WTC11 (cell line): Measurements from ENCODE around the gene CHPF. TPM values are rescaled to one million over a fixed set of nuclear protein-coding genes. Genes with fewer than 3 reads are reported as not detected.

Experiments
- ATAC-seq: fragments of 200-7000 bp; cut with Tn5 transposase; 2 replicates; pipeline ENCODE4 v1.10.0; 2021; ENCODE audit warnings: mild to moderate bottlenecking, moderate library complexity
- CTCF ChIA-PET: fragments of 300-600 bp; sonication (Branson Sonifier 250); formaldehyde crosslinking; loops from one replicate; lab custom pipeline; 2021; ENCODE audit warnings: antibody characterized with exemption; lab: Charles Lee
- POLR2A ChIA-PET: fragments of 350-600 bp; sonication (Branson Sonifier 250); formaldehyde crosslinking; loops from one replicate; lab custom pipeline; 2021; ENCODE audit warnings: antibody characterized with exemption; lab: Charles Lee
- DNase-seq: peaks from one replicate; pipeline ENCODE4 v3.0.0; 2021; ENCODE audit warnings: low spot score
- H3K27ac Mint-ChIP-seq: 2 replicates; pipeline ENCODE4 v1.8.0; 2021; ENCODE audit warnings: mixed read lengths
- H3K27me3 Mint-ChIP-seq: 2 replicates; pipeline ENCODE4 v1.8.0; 2021; ENCODE audit warnings: low read depth, mild to moderate bottlenecking, moderate library complexity, mixed read lengths
- H3K36me3 Mint-ChIP-seq: 2 replicates; pipeline ENCODE4 v1.8.0; 2021; ENCODE audit warnings: mixed read lengths
- H3K4me1 Mint-ChIP-seq: 2 replicates; pipeline ENCODE4 v1.8.0; 2022; ENCODE audit warnings: mixed read lengths
- H3K4me3 Mint-ChIP-seq: 2 replicates; pipeline ENCODE4 v1.8.0; 2021; ENCODE audit warnings: mild to moderate bottlenecking, moderate library complexity, mixed read lengths
- H3K9me3 Mint-ChIP-seq: 2 replicates; pipeline ENCODE4 v1.8.0; 2021; ENCODE audit warnings: mixed read lengths
- CREB1 ChIP-seq: sonication (generic); formaldehyde crosslinking; IDR thresholded peaks from 2 replicates; pipeline ENCODE4 v1.8.0; 2023; ENCODE audit warnings: mild to moderate bottlenecking, missing genetic modification reagents
- ELF4 ChIP-seq: sonication (generic); formaldehyde crosslinking; IDR thresholded peaks from 2 replicates; pipeline ENCODE4 v1.8.1; 2022; ENCODE audit warnings: low read depth, mild to moderate bottlenecking, moderate library complexity, missing genetic modification reagents
- EMX1 ChIP-seq: fragments of 250-450 bp; sonication (Bioruptor Pico); IDR thresholded peaks from 2 replicates; pipeline ENCODE4 v1.8.0; 2021; ENCODE audit warnings: mild to moderate bottlenecking
- FOXJ3 ChIP-seq: sonication (generic); formaldehyde crosslinking; IDR thresholded peaks from 2 replicates; pipeline ENCODE4 v1.9.0; 2021; ENCODE audit warnings: missing genetic modification reagents, mild to moderate bottlenecking, borderline replicate concordance
- GABPB1 ChIP-seq: sonication (generic); formaldehyde crosslinking; IDR thresholded peaks from 2 replicates; pipeline ENCODE4 v1.8.1; 2023; ENCODE audit warnings: mild to moderate bottlenecking, missing genetic modification reagents
- MXD4 ChIP-seq: fragments of 250-450 bp; sonication (Bioruptor Pico); IDR thresholded peaks from 2 replicates; pipeline ENCODE4 v1.8.0; 2021; ENCODE audit warnings: mild to moderate bottlenecking, moderate library complexity, borderline replicate concordance
- NR2C2 ChIP-seq: sonication (generic); formaldehyde crosslinking; IDR thresholded peaks from 2 replicates; pipeline ENCODE4 v1.8.0; 2022; ENCODE audit warnings: mild to moderate bottlenecking, missing genetic modification reagents
- RORB ChIP-seq: fragments of 250-450 bp; sonication (Bioruptor Pico); IDR thresholded peaks from 2 replicates; pipeline ENCODE4 v1.9.0; 2021; ENCODE audit warnings: mild to moderate bottlenecking
- SMAD3 ChIP-seq: sonication (generic); formaldehyde crosslinking; IDR thresholded peaks from 2 replicates; pipeline ENCODE4 v1.8.0; 2022; ENCODE audit warnings: missing genetic modification reagents, mild to moderate bottlenecking, borderline replicate concordance
- SP1 ChIP-seq: sonication (generic); formaldehyde crosslinking; conservative IDR thresholded peaks from 2 replicates; pipeline ENCODE4 v1.8.1; 2022; ENCODE audit warnings: missing genetic modification reagents
- TCF7 ChIP-seq: sonication (generic); formaldehyde crosslinking; IDR thresholded peaks from 2 replicates; pipeline ENCODE4 v1.8.0; 2022; ENCODE audit warnings: mild to moderate bottlenecking, low read depth, missing genetic modification reagents, moderate library complexity
- TP53 ChIP-seq: sonication (generic); formaldehyde crosslinking; IDR thresholded peaks from 2 replicates; pipeline ENCODE4 v1.8.1; 2023; ENCODE audit warnings: mild to moderate bottlenecking, missing genetic modification reagents
- ZNF317 ChIP-seq: sonication (generic); formaldehyde crosslinking; IDR thresholded peaks from 2 replicates; pipeline ENCODE4 v1.8.1; 2023; ENCODE audit warnings: low read depth, mild to moderate bottlenecking, moderate library complexity, missing genetic modification reagents, borderline replicate concordance
- ZNF416 ChIP-seq: fragments of 250-450 bp; sonication (Bioruptor Pico); IDR thresholded peaks from 2 replicates; pipeline ENCODE4 v1.9.0; 2021; ENCODE audit warnings: mild to moderate bottlenecking, inconsistent platforms
- ZNF423 ChIP-seq: fragments of 250-450 bp; sonication (Bioruptor Pico); IDR thresholded peaks from 2 replicates; pipeline ENCODE4 v2.1.2; 2022; ENCODE audit warnings: mild to moderate bottlenecking, moderate library complexity
- total RNA-seq: library from RNA; stranded (reverse); gene quantifications from 3 replicates; pipeline ENCODE4 v1.2.3, GENCODE V29; 2021
- TF ChIP-seq, protein P1 (sequence below): sonication (generic); formaldehyde crosslinking; IDR thresholded peaks from 2 replicates; pipeline ENCODE4 v1.8.1; 2023; ENCODE audit warnings: mild to moderate bottlenecking, moderate library complexity, missing genetic modification reagents
- TF ChIP-seq, protein P2 (sequence below): sonication (generic); formaldehyde crosslinking; IDR thresholded peaks from 2 replicates; pipeline ENCODE4 v1.8.1; 2022; ENCODE audit warnings: low read depth, missing genetic modification reagents, borderline replicate concordance
- TF ChIP-seq, protein P3 (sequence below): sonication (generic); formaldehyde crosslinking; IDR thresholded peaks from 2 replicates; pipeline ENCODE4 v1.8.1; 2023; ENCODE audit warnings: mild to moderate bottlenecking, missing genetic modification reagents
- TF ChIP-seq, protein P4 (sequence below): fragments of 250-450 bp; sonication (Bioruptor Pico); IDR thresholded peaks from 2 replicates; pipeline ENCODE4 v1.9.0; 2021; ENCODE audit warnings: mild to moderate bottlenecking, borderline replicate concordance
- TF ChIP-seq, protein P5 (sequence below): fragments of 200-600 bp; IDR thresholded peaks from 2 replicates; pipeline ENCODE4 v1.8.0; 2022; ENCODE audit warnings: antibody characterized with exemption
- TF ChIP-seq, protein P6 (sequence below): fragments of 250-450 bp; sonication (Bioruptor Pico); IDR thresholded peaks from 2 replicates; pipeline ENCODE4 v1.8.0; 2021; ENCODE audit warnings: mild to moderate bottlenecking

Gene CHPF
- total RNA-seq, 1 experiment from 2014 or later = 97.0 TPM

DNA sequence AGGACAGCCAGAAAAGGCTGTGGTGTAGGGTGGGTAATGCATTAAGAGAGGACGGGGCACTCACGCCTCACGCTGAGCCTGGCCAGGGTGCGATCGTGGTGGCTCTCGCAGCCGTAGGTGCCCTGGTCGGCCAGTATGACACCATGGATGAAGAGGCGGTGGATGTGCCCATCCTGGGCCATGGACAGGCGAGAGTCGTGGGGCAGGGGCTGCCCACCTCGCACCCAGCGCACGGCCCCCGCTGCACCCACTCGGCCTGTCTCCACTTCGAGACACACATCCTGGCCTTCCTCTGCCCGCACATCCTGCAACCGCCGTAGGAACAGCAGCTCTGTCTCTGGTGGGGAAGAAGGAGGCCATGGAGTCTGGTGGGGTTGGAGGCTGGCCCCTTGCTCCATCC is 12.3 kb upstream of the CHPF start:
- Mint-ChIP-seq H3K4me3 (no peak overlapping the region), H3K36me3 (peaks cover 8% of the 10 kb centered on the region; the same call in 1 of the 2 replicates), H3K27ac (no peak overlapping the region), H3K9me3 (no peaks in the 10 kb centered on the region), H3K27me3 (peaks cover 27% of the 10 kb centered on the region), H3K4me1 (peaks cover 19% of the 10 kb centered on the region)
- ChIA-PET CTCF (interaction anchor here (7.2 kb wide), 1 partner anchor 16 kb away, joined by 86 read pairs; no protein-coding TSS in a partner anchor), POLR2A (no interaction called here)
- DNase-seq (no peak), ATAC-seq (no peak)
- TF ChIP-seq MXD4 (CRISPR knock-in tag) (no peak), ZNF317 (CRISPR knock-in tag) (no peak), GABPB1 (CRISPR knock-in tag) (no peak), RORB (CRISPR knock-in tag) (no peak), NR2C2 (CRISPR knock-in tag) (no peak), EMX1 (CRISPR knock-in tag) (no peak), FOXJ3 (CRISPR knock-in tag) (no peak), ELF4 (no peak), SP1 (no peak), ZNF416 (CRISPR knock-in tag) (no peak), SMAD3 (CRISPR knock-in tag) (no peak)
- TF ChIP-seq, protein P1, sequence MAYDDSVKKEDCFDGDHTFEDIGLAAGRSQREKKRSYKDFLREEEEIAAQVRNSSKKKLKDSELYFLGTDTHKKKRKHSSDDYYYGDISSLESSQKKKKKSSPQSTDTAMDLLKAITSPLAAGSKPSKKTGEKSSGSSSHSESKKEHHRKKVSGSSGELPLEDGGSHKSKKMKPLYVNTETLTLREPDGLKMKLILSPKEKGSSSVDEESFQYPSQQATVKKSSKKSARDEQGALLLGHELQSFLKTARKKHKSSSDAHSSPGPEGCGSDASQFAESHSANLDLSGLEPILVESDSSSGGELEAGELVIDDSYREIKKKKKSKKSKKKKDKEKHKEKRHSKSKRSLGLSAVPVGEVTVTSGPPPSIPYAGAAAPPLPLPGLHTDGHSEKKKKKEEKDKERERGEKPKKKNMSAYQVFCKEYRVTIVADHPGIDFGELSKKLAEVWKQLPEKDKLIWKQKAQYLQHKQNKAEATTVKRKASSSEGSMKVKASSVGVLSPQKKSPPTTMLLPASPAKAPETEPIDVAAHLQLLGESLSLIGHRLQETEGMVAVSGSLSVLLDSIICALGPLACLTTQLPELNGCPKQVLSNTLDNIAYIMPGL = no peak
- TF ChIP-seq, protein P2, sequence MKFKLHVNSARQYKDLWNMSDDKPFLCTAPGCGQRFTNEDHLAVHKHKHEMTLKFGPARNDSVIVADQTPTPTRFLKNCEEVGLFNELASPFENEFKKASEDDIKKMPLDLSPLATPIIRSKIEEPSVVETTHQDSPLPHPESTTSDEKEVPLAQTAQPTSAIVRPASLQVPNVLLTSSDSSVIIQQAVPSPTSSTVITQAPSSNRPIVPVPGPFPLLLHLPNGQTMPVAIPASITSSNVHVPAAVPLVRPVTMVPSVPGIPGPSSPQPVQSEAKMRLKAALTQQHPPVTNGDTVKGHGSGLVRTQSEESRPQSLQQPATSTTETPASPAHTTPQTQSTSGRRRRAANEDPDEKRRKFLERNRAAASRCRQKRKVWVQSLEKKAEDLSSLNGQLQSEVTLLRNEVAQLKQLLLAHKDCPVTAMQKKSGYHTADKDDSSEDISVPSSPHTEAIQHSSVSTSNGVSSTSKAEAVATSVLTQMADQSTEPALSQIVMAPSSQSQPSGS = no peak

DNA sequence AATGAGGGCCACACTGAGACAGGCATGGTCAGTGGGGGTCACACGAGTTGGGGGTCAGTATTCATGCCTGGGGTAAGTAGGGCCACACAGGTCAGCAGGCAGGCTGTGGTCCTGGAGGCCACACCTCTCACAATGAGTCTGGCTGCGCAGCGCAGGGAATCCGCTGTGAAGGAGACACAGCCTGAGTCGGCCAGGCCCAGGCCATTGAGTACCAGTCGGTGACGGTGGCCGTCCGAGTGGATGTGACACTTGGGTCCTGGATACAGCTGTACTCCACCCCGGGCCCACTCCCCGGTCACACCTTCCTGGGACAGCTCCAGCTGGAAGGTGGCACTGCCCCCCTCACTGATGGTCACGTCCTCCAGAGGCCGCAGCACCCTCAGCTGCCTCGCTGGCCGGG is 10.7 kb upstream of the CHPF start:
- Mint-ChIP-seq H3K4me1 (peaks cover 10% of the 10 kb centered on the region), H3K27me3 (peaks cover 34% of the 10 kb centered on the region), H3K9me3 (no peaks in the 10 kb centered on the region), H3K36me3 (peaks cover 8% of the 10 kb centered on the region; the same call in 1 of the 2 replicates), H3K4me3 (no peak overlapping the region), H3K27ac (no peak overlapping the region)
- POLR2A ChIA-PET = no interaction called here
- DNase-seq (no peak), ATAC-seq (no peak)
- CTCF ChIA-PET = no interaction called here
- TF ChIP-seq, protein P3, sequence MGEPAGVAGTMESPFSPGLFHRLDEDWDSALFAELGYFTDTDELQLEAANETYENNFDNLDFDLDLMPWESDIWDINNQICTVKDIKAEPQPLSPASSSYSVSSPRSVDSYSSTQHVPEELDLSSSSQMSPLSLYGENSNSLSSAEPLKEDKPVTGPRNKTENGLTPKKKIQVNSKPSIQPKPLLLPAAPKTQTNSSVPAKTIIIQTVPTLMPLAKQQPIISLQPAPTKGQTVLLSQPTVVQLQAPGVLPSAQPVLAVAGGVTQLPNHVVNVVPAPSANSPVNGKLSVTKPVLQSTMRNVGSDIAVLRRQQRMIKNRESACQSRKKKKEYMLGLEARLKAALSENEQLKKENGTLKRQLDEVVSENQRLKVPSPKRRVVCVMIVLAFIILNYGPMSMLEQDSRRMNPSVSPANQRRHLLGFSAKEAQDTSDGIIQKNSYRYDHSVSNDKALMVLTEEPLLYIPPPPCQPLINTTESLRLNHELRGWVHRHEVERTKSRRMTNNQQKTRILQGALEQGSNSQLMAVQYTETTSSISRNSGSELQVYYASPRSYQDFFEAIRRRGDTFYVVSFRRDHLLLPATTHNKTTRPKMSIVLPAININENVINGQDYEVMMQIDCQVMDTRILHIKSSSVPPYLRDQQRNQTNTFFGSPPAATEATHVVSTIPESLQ (CRISPR knock-in tag) = no peak
- TF ChIP-seq MXD4 (CRISPR knock-in tag) (no peak), ZNF423 (CRISPR knock-in tag) (no peak), ZNF416 (CRISPR knock-in tag) (no peak), TCF7 (CRISPR knock-in tag) (no peak), TP53 (CRISPR knock-in tag) (no peak), CREB1 (CRISPR knock-in tag) (no peak)
- TF ChIP-seq, protein P4, sequence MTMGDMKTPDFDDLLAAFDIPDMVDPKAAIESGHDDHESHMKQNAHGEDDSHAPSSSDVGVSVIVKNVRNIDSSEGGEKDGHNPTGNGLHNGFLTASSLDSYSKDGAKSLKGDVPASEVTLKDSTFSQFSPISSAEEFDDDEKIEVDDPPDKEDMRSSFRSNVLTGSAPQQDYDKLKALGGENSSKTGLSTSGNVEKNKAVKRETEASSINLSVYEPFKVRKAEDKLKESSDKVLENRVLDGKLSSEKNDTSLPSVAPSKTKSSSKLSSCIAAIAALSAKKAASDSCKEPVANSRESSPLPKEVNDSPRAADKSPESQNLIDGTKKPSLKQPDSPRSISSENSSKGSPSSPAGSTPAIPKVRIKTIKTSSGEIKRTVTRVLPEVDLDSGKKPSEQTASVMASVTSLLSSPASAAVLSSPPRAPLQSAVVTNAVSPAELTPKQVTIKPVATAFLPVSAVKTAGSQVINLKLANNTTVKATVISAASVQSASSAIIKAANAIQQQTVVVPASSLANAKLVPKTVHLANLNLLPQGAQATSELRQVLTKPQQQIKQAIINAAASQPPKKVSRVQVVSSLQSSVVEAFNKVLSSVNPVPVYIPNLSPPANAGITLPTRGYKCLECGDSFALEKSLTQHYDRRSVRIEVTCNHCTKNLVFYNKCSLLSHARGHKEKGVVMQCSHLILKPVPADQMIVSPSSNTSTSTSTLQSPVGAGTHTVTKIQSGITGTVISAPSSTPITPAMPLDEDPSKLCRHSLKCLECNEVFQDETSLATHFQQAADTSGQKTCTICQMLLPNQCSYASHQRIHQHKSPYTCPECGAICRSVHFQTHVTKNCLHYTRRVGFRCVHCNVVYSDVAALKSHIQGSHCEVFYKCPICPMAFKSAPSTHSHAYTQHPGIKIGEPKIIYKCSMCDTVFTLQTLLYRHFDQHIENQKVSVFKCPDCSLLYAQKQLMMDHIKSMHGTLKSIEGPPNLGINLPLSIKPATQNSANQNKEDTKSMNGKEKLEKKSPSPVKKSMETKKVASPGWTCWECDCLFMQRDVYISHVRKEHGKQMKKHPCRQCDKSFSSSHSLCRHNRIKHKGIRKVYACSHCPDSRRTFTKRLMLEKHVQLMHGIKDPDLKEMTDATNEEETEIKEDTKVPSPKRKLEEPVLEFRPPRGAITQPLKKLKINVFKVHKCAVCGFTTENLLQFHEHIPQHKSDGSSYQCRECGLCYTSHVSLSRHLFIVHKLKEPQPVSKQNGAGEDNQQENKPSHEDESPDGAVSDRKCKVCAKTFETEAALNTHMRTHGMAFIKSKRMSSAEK (CRISPR knock-in tag) = no peak
- TF ChIP-seq, protein P5, sequence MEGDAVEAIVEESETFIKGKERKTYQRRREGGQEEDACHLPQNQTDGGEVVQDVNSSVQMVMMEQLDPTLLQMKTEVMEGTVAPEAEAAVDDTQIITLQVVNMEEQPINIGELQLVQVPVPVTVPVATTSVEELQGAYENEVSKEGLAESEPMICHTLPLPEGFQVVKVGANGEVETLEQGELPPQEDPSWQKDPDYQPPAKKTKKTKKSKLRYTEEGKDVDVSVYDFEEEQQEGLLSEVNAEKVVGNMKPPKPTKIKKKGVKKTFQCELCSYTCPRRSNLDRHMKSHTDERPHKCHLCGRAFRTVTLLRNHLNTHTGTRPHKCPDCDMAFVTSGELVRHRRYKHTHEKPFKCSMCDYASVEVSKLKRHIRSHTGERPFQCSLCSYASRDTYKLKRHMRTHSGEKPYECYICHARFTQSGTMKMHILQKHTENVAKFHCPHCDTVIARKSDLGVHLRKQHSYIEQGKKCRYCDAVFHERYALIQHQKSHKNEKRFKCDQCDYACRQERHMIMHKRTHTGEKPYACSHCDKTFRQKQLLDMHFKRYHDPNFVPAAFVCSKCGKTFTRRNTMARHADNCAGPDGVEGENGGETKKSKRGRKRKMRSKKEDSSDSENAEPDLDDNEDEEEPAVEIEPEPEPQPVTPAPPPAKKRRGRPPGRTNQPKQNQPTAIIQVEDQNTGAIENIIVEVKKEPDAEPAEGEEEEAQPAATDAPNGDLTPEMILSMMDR = no peak
- TF ChIP-seq, protein P6, sequence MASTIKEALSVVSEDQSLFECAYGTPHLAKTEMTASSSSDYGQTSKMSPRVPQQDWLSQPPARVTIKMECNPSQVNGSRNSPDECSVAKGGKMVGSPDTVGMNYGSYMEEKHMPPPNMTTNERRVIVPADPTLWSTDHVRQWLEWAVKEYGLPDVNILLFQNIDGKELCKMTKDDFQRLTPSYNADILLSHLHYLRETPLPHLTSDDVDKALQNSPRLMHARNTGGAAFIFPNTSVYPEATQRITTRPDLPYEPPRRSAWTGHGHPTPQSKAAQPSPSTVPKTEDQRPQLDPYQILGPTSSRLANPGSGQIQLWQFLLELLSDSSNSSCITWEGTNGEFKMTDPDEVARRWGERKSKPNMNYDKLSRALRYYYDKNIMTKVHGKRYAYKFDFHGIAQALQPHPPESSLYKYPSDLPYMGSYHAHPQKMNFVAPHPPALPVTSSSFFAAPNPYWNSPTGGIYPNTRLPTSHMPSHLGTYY (CRISPR knock-in tag) = no peak
- TF ChIP-seq, all 79 proteins: peak for 0
